Neutrophil (primary cell): Measurements from ENCODE around the gene HMGB1.

Source experiments
- H3K27ac ChIP-seq: fragments of 200-600 bp; sonication (generic); 2 replicates; pipeline ENCODE4 v1.5.1; 2016; ENCODE audit warnings: mild to moderate bottlenecking, moderate library complexity
- H3K27me3 ChIP-seq: fragments of 200-600 bp; sonication (generic); 2 replicates; pipeline ENCODE4 v1.6.0; 2016; ENCODE audit warnings: mild to moderate bottlenecking
- H3K36me3 ChIP-seq: fragments of 200-600 bp; sonication (generic); 2 replicates; pipeline ENCODE4 v1.5.1; 2017
- H3K4me1 ChIP-seq, 2 experiments: fragments of 200-600 bp in 1 of 2; sonication (generic) in 1 of 2; 1 replicate in 1 of 2; 2 replicates in 1 of 2; pipeline versions ENCODE4 v1.5.1 to v1.6.1; 2013 to 2016; ENCODE audit warnings: low read depth in 1 of 2, low read length in 1 of 2, mild to moderate bottlenecking in 1 of 2, moderate library complexity in 1 of 2; ENCODE audit not compliant: control insufficient read depth in 1 of 2, insufficient read depth in 1 of 2
- H3K4me3 ChIP-seq, 2 experiments: fragments of 200-600 bp in 1 of 2; sonication (generic) in 1 of 2; 1 replicate in 1 of 2; 2 replicates in 1 of 2; pipeline ENCODE4 v1.5.1; 2013 to 2016; ENCODE audit warnings: low read depth in 1 of 2, low read length in 1 of 2, mild to moderate bottlenecking in 1 of 2, moderate library complexity in 1 of 2
- H3K9me3 ChIP-seq: fragments of 200-600 bp; sonication (generic); 2 replicates; pipeline ENCODE4 v1.5.1; 2016
- TF ChIP-seq, protein P1 (sequence below): fragments of 200-600 bp; sonication (generic); IDR thresholded peaks from 2 replicates; pipeline ENCODE4 v1.5.1; 2016; ENCODE audit warnings: antibody characterized with exemption

HMGB1 gene

DNA sequence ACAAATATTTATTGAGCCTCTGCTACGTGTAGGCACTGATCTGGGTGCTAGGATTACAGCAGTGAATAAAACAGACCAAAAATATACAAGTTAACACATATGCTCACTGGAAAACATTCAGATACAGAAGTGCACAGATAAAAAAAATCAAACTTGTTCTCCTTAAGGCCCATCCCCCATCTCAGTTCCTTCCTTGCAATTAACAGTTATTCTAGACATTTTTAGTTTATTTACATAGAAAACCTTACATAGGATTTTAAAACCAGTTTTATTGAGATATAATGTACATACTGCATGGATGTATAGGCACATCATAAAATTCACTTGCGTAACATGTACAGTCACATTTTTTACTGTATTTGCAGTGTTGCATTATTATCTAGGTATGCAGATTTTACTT lies 36.5 kb upstream of the HMGB1 start:
- H3K27me3 ChIP-seq = no peaks in the 10 kb centered on the region
- H3K4me1 ChIP-seq = no peaks in the 10 kb centered on the region
- H3K9me3 ChIP-seq = no peaks in the 10 kb centered on the region
- no peak overlapping the region for H3K27ac ChIP-seq
- H3K4me3 ChIP-seq = no peak overlapping the region
- no peaks in the 10 kb centered on the region for H3K36me3 ChIP-seq
- TF ChIP-seq, protein P1, sequence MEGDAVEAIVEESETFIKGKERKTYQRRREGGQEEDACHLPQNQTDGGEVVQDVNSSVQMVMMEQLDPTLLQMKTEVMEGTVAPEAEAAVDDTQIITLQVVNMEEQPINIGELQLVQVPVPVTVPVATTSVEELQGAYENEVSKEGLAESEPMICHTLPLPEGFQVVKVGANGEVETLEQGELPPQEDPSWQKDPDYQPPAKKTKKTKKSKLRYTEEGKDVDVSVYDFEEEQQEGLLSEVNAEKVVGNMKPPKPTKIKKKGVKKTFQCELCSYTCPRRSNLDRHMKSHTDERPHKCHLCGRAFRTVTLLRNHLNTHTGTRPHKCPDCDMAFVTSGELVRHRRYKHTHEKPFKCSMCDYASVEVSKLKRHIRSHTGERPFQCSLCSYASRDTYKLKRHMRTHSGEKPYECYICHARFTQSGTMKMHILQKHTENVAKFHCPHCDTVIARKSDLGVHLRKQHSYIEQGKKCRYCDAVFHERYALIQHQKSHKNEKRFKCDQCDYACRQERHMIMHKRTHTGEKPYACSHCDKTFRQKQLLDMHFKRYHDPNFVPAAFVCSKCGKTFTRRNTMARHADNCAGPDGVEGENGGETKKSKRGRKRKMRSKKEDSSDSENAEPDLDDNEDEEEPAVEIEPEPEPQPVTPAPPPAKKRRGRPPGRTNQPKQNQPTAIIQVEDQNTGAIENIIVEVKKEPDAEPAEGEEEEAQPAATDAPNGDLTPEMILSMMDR = no peak

DNA sequence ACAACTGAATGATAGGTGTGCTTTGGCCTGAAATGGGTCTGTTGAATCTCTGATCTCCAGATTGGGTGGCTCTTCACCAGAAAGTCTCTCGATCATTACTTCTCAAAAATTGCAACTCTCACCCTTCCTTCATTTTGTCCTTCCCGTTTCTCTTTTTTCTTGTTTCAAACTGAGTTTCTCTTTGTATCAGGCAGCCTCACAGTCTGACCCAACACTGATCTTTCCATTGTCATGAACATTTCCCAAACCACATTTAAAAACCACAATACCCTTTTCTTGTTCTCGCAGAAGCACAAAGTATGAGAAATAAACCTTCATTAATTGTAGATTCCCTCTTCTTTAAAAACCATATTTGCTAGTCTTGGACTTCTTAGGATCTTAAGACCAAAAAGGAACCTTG lies 33.6 kb upstream of the HMGB1 start:
- TF ChIP-seq, protein P1 = no peak
- Histone ChIP-seq H3K36me3 (no peaks in the 10 kb centered on the region), H3K9me3 (no peaks in the 10 kb centered on the region), H3K27ac (no peak overlapping the region), H3K27me3 (no peaks in the 10 kb centered on the region), H3K4me1 (no peaks in the 10 kb centered on the region), H3K4me3 (no peak overlapping the region)

DNA sequence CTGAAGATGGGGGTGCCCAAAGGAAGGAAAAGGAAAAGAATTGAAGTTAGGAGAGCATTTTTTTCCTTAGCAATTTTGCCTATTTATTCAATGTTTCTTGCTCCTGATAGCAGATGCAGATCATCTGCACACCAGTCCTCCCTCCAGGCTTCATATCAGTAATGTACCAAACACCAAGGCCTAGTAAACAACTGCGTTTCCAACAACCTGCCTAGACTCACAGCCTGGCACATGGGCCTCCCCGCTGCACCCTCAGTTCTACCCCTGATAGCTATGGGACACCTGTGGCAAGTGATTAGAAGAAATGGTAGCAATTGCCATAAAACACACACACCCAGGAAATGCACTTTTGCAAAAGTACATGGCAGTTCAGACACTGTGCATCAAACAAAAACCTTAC lies 30.4 kb upstream of the HMGB1 start:
- H3K4me3 ChIP-seq = no peak overlapping the region
- H3K36me3 ChIP-seq = no peaks in the 10 kb centered on the region
- H3K27me3 ChIP-seq = no peaks in the 10 kb centered on the region
- no peaks in the 10 kb centered on the region for H3K4me1 ChIP-seq
- TF ChIP-seq, protein P1 = no peak
- H3K9me3 ChIP-seq = no peaks in the 10 kb centered on the region
- H3K27ac ChIP-seq = no peak overlapping the region

DNA sequence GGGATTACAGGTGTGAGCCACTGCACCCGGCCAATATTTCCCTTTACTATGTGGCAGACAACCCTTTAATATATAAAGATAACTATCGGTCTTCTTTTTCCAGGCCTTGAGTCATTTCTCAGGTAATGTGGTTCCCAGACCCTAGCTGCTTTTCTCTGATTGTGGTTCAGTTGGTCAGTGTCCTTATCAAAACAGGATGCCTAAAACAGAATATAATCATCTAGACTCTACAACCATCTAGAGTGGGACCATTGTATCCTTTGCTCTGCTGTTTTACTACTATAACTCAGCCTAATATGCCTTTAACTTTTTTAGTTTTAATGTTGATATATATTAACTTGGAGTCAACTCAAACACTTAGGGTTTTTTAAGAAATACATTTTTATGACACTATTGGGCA lies 30.0 kb upstream of the HMGB1 start:
- TF ChIP-seq, protein P1 = no peak
- Histone ChIP-seq H3K36me3 (no peaks in the 10 kb centered on the region), H3K27ac (no peak overlapping the region), H3K27me3 (no peaks in the 10 kb centered on the region), H3K4me1 (no peaks in the 10 kb centered on the region), H3K4me3 (no peak overlapping the region), H3K9me3 (no peaks in the 10 kb centered on the region)

DNA sequence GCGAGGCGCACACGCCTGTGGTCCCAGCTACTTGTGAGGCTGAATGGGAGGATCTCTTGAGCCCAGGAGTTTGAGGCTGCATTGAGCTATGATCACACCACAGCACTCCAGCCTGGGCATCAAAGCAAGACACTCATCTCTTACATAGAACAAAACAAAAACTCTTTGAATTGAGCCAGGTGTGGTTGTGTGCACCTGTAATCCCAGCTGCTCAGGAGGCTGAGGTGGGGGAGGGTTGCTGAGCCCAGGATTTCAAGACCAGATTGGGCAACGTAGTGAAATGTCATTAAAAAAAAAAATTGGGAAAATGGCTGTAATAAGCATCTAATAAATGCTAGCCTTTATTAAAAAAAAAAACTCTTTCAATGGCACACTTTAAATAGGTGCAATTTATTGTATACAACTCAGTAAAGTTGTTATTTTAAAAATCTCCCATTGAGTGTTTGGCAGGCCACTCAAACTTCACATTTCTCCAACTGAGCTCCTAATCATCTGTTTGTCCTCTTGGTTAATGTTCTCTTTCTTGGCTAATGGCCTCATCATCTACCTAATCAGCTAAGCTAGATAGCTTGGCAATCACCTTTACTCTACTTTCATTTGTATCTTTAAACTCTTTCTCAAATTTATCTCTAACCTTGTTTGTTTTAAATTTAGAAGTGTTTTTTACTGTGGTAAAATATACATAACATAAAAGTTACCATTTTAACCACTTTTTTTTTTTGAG lies 28.1 kb upstream of the HMGB1 start:
- Histone ChIP-seq H3K4me1 (no peaks in the 10 kb centered on the region), H3K27ac (no peak overlapping the region), H3K27me3 (no peaks in the 10 kb centered on the region), H3K9me3 (no peaks in the 10 kb centered on the region), H3K4me3 (no peak overlapping the region), H3K36me3 (no peaks in the 10 kb centered on the region)
- TF ChIP-seq, protein P1 = no peak
